ENCODE measurements around the gene PPP1CC. TPM values are rescaled to one million over a fixed set of nuclear protein-coding genes. Genes with fewer than 3 reads are reported as not detected.

Gene PPP1CC
- total RNA-seq, 1 experiment from 2014 or later, result 213 TPM

GRCh38 chr12:110785240-110785639, 42.5 kb upstream of the PPP1CC start:
- no peak for DNase-seq
- Mint-ChIP-seq H3K27ac (ENCODE audit: unreplicated experiment) (no peak overlapping the region), H3K4me1 (ENCODE audit: low read depth, unreplicated experiment) (no peaks in the 10 kb centered on the region), H3K36me3 (ENCODE audit: insufficient read depth, unreplicated experiment) (no peaks in the 10 kb centered on the region), H3K27me3 (ENCODE audit: unreplicated experiment) (peaks cover 8% of the 10 kb centered on the region), H3K9me3 (ENCODE audit: low read depth, unreplicated experiment) (no peaks in the 10 kb centered on the region), H3K4me3 (ENCODE audit: low read depth, unreplicated experiment) (no peak overlapping the region)
- BruUV-seq (replicated peaks), result no TSS peak
- TF ChIP-seq, protein P1, sequence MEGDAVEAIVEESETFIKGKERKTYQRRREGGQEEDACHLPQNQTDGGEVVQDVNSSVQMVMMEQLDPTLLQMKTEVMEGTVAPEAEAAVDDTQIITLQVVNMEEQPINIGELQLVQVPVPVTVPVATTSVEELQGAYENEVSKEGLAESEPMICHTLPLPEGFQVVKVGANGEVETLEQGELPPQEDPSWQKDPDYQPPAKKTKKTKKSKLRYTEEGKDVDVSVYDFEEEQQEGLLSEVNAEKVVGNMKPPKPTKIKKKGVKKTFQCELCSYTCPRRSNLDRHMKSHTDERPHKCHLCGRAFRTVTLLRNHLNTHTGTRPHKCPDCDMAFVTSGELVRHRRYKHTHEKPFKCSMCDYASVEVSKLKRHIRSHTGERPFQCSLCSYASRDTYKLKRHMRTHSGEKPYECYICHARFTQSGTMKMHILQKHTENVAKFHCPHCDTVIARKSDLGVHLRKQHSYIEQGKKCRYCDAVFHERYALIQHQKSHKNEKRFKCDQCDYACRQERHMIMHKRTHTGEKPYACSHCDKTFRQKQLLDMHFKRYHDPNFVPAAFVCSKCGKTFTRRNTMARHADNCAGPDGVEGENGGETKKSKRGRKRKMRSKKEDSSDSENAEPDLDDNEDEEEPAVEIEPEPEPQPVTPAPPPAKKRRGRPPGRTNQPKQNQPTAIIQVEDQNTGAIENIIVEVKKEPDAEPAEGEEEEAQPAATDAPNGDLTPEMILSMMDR (IDR thresholded peaks at IDR 0.05; ENCODE audit: unreplicated experiment), result no peak
- CTCF ChIA-PET, result interaction anchor here (0.6 to 0.7 kb wide), 3 partner anchors 61 to 168 kb away, joined by 3 to 6 read pairs (median 3); no protein-coding TSS in a partner anchor
- intact Hi-C loops (cut with micrococcal nuclease; ENCODE audit: unreplicated experiment), result no loop called here

DNA sequence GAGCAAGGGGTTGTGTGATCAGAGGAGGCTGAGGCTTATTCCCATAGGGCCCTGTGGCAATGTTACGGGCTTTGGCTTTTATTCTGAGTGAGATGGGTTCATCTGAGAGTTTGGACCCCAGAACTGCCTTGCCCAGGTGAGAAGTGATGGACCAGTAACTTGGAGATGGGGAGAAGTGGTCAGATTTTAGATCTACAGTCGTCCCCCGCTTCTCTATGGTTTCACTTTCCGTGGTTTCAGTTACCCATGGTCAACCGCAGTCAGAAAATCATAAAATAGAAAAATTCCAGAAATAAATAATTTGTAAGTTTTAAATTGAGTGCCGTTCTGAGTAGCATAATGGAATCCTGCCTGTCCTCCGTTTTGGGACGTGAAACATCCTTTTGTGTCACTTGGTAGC, 40.2 kb upstream of the PPP1CC start:
- Mint-ChIP-seq H3K4me3 (ENCODE audit: low read depth, unreplicated experiment) (no peak overlapping the region), H3K4me1 (ENCODE audit: low read depth, unreplicated experiment) (no peaks in the 10 kb centered on the region), H3K36me3 (ENCODE audit: insufficient read depth, unreplicated experiment) (no peaks in the 10 kb centered on the region), H3K27me3 (ENCODE audit: unreplicated experiment) (peaks cover 8% of the 10 kb centered on the region), H3K27ac (ENCODE audit: unreplicated experiment) (no peak overlapping the region), H3K9me3 (ENCODE audit: low read depth, unreplicated experiment) (no peaks in the 10 kb centered on the region)
- no peak for DNase-seq
- intact Hi-C loops (cut with micrococcal nuclease; ENCODE audit: unreplicated experiment), result no loop called here
- CTCF ChIA-PET, result no interaction called here
- TF ChIP-seq, protein P1 (IDR thresholded peaks at IDR 0.05; ENCODE audit: unreplicated experiment), result no peak
- BruUV-seq (replicated peaks), result no TSS peak

DNA sequence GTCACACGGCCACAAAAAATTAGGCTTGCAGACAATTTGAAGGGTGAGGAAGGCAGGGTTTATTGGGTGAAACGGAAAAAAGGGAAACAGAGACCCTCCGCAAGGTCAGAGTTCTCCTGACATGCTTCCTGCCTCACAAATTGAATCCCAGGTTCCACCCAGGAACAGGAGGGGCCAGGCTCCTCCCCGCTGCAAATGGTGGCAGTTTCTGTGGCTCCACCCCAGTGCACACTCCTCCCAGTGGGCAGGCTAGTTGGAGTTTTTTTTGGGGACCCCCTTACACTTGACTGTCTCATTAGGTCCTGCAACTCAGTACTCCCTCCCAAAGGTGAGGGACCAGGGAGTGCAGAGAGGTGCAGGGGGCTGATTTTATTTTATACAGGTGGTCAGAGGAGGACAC, 39.4 kb upstream of the PPP1CC start:
- no peak for DNase-seq
- Mint-ChIP-seq H3K36me3 (ENCODE audit: insufficient read depth, unreplicated experiment) (no peaks in the 10 kb centered on the region), H3K27me3 (ENCODE audit: unreplicated experiment) (peaks cover 8% of the 10 kb centered on the region), H3K4me3 (ENCODE audit: low read depth, unreplicated experiment) (no peak overlapping the region), H3K4me1 (ENCODE audit: low read depth, unreplicated experiment) (no peaks in the 10 kb centered on the region), H3K9me3 (ENCODE audit: low read depth, unreplicated experiment) (no peaks in the 10 kb centered on the region), H3K27ac (ENCODE audit: unreplicated experiment) (no peak overlapping the region)
- intact Hi-C loops (cut with micrococcal nuclease; ENCODE audit: unreplicated experiment), result no loop called here
- TF ChIP-seq, protein P1 (IDR thresholded peaks at IDR 0.05; ENCODE audit: unreplicated experiment), result no peak
- CTCF ChIA-PET, result no interaction called here
- no TSS peak for BruUV-seq (replicated peaks)

- Mint-ChIP-seq H3K27me3 (ENCODE audit: unreplicated experiment) (peaks cover 8% of the 10 kb centered on the region), H3K4me3 (ENCODE audit: low read depth, unreplicated experiment) (no peak overlapping the region), H3K27ac (ENCODE audit: unreplicated experiment) (no peak overlapping the region), H3K9me3 (ENCODE audit: low read depth, unreplicated experiment) (no peaks in the 10 kb centered on the region), H3K4me1 (ENCODE audit: low read depth, unreplicated experiment) (peaks cover 9% of the 10 kb centered on the region), H3K36me3 (ENCODE audit: insufficient read depth, unreplicated experiment) (no peaks in the 10 kb centered on the region)
- DNase-seq, result no peak
- BruUV-seq (replicated peaks), result no TSS peak
- intact Hi-C loops (cut with micrococcal nuclease; ENCODE audit: unreplicated experiment), result no loop called here
- CTCF ChIA-PET, result no interaction called here
- TF ChIP-seq, protein P1 (IDR thresholded peaks at IDR 0.05; ENCODE audit: unreplicated experiment), result no peak
Measured at GRCh38 chr12:110780448-110780847, 37.8 kb upstream of the PPP1CC start.

All from Calu3 (cell line).